ENCODE measurements around the gene TGFBI.
A peak's percentile ranks its signal among the peaks of the same experiment; 100 is the strongest.

The TGFBI gene

GRCh38 chr5:136048966-136049365 lies 20.2 kb downstream of the TGFBI start:
- no peak for DNase-seq (ENCODE audit: low read depth)
- TF ChIP-seq, protein P1, sequence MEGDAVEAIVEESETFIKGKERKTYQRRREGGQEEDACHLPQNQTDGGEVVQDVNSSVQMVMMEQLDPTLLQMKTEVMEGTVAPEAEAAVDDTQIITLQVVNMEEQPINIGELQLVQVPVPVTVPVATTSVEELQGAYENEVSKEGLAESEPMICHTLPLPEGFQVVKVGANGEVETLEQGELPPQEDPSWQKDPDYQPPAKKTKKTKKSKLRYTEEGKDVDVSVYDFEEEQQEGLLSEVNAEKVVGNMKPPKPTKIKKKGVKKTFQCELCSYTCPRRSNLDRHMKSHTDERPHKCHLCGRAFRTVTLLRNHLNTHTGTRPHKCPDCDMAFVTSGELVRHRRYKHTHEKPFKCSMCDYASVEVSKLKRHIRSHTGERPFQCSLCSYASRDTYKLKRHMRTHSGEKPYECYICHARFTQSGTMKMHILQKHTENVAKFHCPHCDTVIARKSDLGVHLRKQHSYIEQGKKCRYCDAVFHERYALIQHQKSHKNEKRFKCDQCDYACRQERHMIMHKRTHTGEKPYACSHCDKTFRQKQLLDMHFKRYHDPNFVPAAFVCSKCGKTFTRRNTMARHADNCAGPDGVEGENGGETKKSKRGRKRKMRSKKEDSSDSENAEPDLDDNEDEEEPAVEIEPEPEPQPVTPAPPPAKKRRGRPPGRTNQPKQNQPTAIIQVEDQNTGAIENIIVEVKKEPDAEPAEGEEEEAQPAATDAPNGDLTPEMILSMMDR (conservative IDR thresholded peaks at IDR 0.05; ENCODE audit: low read depth, low read length): no peak
- no peak overlapping the region for H3K4me3 ChIP-seq (ENCODE audit: low read depth, low read length)

DNA sequence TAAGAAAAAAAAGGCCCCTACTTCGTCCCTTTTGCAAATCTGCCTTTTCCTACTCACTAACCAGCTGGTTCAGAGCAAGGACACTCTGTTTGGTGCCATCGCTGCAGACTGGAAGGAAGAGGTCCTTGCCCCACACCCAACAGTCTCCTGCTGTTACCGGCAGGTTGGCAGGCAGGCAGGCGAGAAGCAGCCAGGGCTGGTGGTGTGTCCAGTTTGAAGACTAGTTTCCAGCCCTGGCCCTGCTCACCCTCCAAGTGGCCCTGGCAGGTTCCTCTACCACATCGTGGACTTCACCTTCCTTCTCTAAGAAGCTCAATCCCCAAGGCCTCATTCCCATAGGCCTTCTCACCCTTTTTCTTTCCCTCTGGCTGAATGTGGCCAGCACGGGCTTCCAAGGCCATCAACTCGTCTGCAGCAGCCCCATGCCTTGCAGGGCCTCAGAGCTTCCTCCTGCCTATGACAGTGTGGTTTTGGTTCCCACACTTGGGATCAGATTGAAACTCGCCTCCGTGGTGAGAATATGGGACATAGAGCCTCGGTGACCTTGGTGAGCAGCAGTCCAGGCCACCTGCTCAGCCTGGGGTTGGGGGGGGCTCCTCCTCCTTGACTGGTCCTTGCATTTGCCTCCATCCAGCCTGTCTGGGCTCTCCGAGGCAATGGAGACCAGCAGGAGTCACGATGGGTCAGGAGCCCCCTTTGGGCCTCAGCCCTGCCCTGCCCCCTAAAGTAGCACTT lies 22.9 kb downstream of the TGFBI start:
- no peak overlapping the region for H3K4me3 ChIP-seq (ENCODE audit: low read depth, low read length)
- DNase-seq (ENCODE audit: low read depth): no peak
- TF ChIP-seq, protein P1 (conservative IDR thresholded peaks at IDR 0.05; ENCODE audit: low read depth, low read length): no peak

- DNase-seq (ENCODE audit: low read depth): no peak
- TF ChIP-seq, protein P1 (conservative IDR thresholded peaks at IDR 0.05; ENCODE audit: low read depth, low read length): no peak
- H3K4me3 ChIP-seq (ENCODE audit: low read depth, low read length): no peak overlapping the region
Measured at GRCh38 chr5:136052692-136053335, 24.0 kb downstream of the TGFBI start.

- TF ChIP-seq, protein P1 (conservative IDR thresholded peaks at IDR 0.05; ENCODE audit: low read depth, low read length): no peak
- peak; percentile 94 for DNase-seq (ENCODE audit: low read depth)
- no peak overlapping the region for H3K4me3 ChIP-seq (ENCODE audit: low read depth, low read length)
Measured at GRCh38 chr5:136053336-136054141, 24.8 kb downstream of the TGFBI start.

DNA sequence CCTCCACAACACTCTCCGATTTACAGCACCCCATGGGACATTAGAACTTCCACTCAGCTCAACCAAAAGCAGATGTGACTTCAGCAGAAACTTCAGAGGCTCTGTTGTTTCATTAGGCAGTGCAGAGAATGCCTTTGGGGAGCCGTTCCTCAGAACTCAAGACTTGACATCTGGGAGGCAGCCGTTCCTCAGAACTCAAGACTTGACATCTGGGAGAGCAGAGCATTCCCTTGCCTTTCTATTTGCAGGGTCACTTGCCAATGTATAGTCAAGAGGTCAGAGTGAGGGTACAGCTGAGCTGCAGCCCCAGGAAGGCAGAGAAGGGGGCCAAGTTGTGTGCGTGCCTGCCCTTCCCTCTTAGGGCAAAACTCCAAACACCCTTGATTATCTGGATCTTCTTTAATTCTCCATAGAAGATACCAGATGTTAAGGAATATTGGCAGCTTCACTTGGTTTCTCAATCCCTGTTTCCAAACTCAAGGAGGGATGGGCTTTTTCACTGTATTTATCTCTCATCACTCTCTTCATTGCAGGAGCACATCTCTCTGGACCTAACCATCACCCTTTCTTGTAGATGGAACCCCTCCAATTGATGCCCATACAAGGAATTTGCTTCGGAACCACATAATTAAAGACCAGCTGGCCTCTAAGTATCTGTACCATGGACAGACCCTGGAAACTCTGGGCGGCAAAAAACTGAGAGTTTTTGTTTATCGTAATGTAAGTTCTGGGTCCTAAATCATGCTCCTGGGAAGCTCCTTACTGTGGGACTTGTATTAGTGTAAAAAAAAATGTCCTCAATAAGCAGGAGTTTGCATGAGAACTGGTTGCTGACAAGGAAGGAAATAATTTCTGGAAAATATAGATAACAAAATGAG lies 25.6 kb downstream of the TGFBI start:
- peak; percentile 57 for DNase-seq (ENCODE audit: low read depth)
- H3K4me3 ChIP-seq (ENCODE audit: low read depth, low read length): no peak overlapping the region
- TF ChIP-seq, protein P1 (conservative IDR thresholded peaks at IDR 0.05; ENCODE audit: low read depth, low read length): no peak

- no peak for DNase-seq (ENCODE audit: low read depth)
- TF ChIP-seq, protein P1 (conservative IDR thresholded peaks at IDR 0.05; ENCODE audit: low read depth, low read length): no peak
- no peak overlapping the region for H3K4me3 ChIP-seq (ENCODE audit: low read depth, low read length)
Measured at GRCh38 chr5:136055612-136056309, 27.0 kb downstream of the TGFBI start.
